Suprapubic skin (tissue), 4 donors: ENCODE results near the gene GNG4.

Source experiments
- CTCF ChIP-seq, 2 donors: fragments of 200-600 bp in 1 of 2; fragments of 450-650 bp in 1 of 2; sonication (generic) in 1 of 2; IDR thresholded peaks; one replicate each; pipeline ENCODE4 v1.5.1; 2016 to 2019; ENCODE audit warnings: antibody characterized with exemption in 2 of 2, mild to moderate bottlenecking in 1 of 2, moderate library complexity in 1 of 2
- EP300 ChIP-seq: sonication (generic); formaldehyde crosslinking; IDR thresholded peaks from one replicate; pipeline ENCODE4 v1.6.1; 2017; ENCODE audit warnings: antibody characterized with exemption
- POLR2A ChIP-seq, 2 donors: fragments of 450-650 bp; IDR thresholded peaks; one replicate each; pipeline ENCODE4 v1.6.1; 2017; ENCODE audit warnings: antibody characterized with exemption in 2 of 2, mild to moderate bottlenecking in 2 of 2, moderate library complexity in 2 of 2
- POLR2AphosphoS5 ChIP-seq, 3 donors: sonication (generic); formaldehyde crosslinking; IDR thresholded peaks; one replicate each; pipeline ENCODE4 v1.6.1; 2017; ENCODE audit warnings: antibody characterized with exemption in 3 of 3

GRCh38 chr1:235632506-235633401, 16.8 kb downstream of the GNG4 start:
- no peak for TF ChIP-seq CTCF (IDR thresholded peaks at IDR 0.05)
- TF ChIP-seq POLR2AphosphoS5 (IDR thresholded peaks at IDR 0.05): no peak
- no peak for TF ChIP-seq EP300
- TF ChIP-seq POLR2A (IDR thresholded peaks at IDR 0.05): no peak
